Measurements from ENCODE around the gene CHADL. TPM values are rescaled to one million over a fixed set of nuclear protein-coding genes. Genes with fewer than 3 reads are reported as not detected.
"Not testable (repeated sequence)": the region's sequence is repeated elsewhere in the genome, so short reads cannot be mapped to it uniquely, and the experiment has no call there.

CHADL gene
- total and polyA plus RNA-seq, 2 of the 4 experiments (the other 2 are of a cell fraction) = 0.18 to 0.53 TPM

- in situ Hi-C loops (cut with MboI; ENCODE audit: low sequenced_read_pairs); H3K9me1 ChIP-seq (ENCODE audit: insufficient read depth, low read length); H3K9me3 ChIP-seq (ENCODE audit: control insufficient read depth, insufficient read depth, low read length); H2BK20ac ChIP-seq (ENCODE audit: low read depth, low read length); H2AFZ ChIP-seq (replicated peaks; ENCODE audit: low read length, poor library complexity); ATAC-seq (ENCODE audit: low read depth); H3K27ac ChIP-seq (ENCODE audit: insufficient read depth, low read length); CTCF ChIA-PET; H3K27me3 ChIP-seq (ENCODE audit: control insufficient read depth, insufficient read depth, low read length); H3K23ac ChIP-seq (ENCODE audit: low read depth, low read length); H4K5ac ChIP-seq (ENCODE audit: low read depth, low read length); H2BK5ac ChIP-seq (ENCODE audit: low read depth, low read length, poor library complexity, severe bottlenecking); dilution Hi-C loops (cut with HindIII; ENCODE audit: low sequenced_read_pairs, unreplicated experiment); H4K91ac ChIP-seq (ENCODE audit: insufficient read depth, low read depth, low read length); H3K4me3 ChIP-seq (ENCODE audit: insufficient read depth, low read depth, low read length); H3K4me2 ChIP-seq (ENCODE audit: low read depth, low read length); H3K9ac ChIP-seq (ENCODE audit: low read depth, low read length); H2AK9ac ChIP-seq (replicated peaks; ENCODE audit: low read depth, low read length, poor library complexity); H3K18ac ChIP-seq (ENCODE audit: low read depth, low read length); H3K14ac ChIP-seq (replicated peaks; ENCODE audit: low read depth, low read length); BruUV-seq (replicated peaks); intact Hi-C loops (cut with micrococcal nuclease); H3K4ac ChIP-seq (ENCODE audit: low read depth, low read length); POLR2A ChIA-PET (ENCODE audit: unreplicated experiment); H2BK120ac ChIP-seq (ENCODE audit: low read depth, low read length); H2BK15ac ChIP-seq (ENCODE audit: low read depth, low read length); H4K8ac ChIP-seq (ENCODE audit: low read depth in 2 of 2, low read length in 2 of 2); H3K4me1 ChIP-seq (ENCODE audit: control insufficient read depth, insufficient read depth, low read length); DNase-seq; H2AK5ac ChIP-seq (ENCODE audit: low read depth, low read length); H3K56ac ChIP-seq (ENCODE audit: extremely low read depth, insufficient read depth, low read length): not testable (repeated sequence)
- peaks cover 0 to 19% of the 10 kb centered on the region in 2 experiments; a peak in 2 of 4 replicates for H3K79me1 ChIP-seq (ENCODE audit: low read depth in 1 of 2, low read length in 2 of 2)
- 100% methylated on average over 1 of the region's 6 CpGs; no CpG with 5 or more reads in 1 of the 2 experiments for WGBS, 2 experiments (ENCODE audit: extremely low coverage in 2 of 2, insufficient read length in 1 of 2)
- peaks cover 13% of the 10 kb centered on the region; the same call in 1 of the 2 replicates for H4K20me1 ChIP-seq (ENCODE audit: insufficient read depth, low read length)
- peaks cover 40% of the 10 kb centered on the region for H3K36me3 ChIP-seq (ENCODE audit: control insufficient read depth, insufficient read depth, low read length)
Measured at GRCh38 chr22:41180362-41180761, 60.4 kb downstream of the CHADL start.

Small RNAs within 50 kb of the gene (microRNA-seq; reads per million reads assigned to microRNA genes)
- gene MIR6889 (ENCODE audit: insufficient read depth in 1 of 2, insufficient read length in 1 of 2, unreplicated experiment in 1 of 2) = 1.0 to 2.2 reads per million in 2 experiments

Small RNAs within 50 kb of the gene (small RNA-seq; reads per million reads assigned to genes)
- gene MIR6889 = 0 reads per million in 5 experiments

Other genes starting within 250 kb of the CHADL start
- gene EP300, start 148.3 kb downstream of the CHADL start, total RNA-seq (2012; rRNA removed) = 17.5 and 27.4 TPM in 2 replicates
- gene EP300, start 148.3 kb downstream of the CHADL start, polyA plus RNA-seq (2012; rRNA removed) = 21.9 and 23.3 TPM in 2 replicates
- 20.8 and 25.1 TPM in 2 replicates for gene L3MBTL2, start 35.6 kb downstream of the CHADL start, total RNA-seq (2012; rRNA removed)
- 20.6 and 23.2 TPM in 2 replicates for gene L3MBTL2, start 35.6 kb downstream of the CHADL start, polyA plus RNA-seq (2012; rRNA removed)
- gene RANGAP1, start 45.3 kb upstream of the CHADL start, total RNA-seq (2012; rRNA removed) = 71.2 and 74.4 TPM in 2 replicates
- gene RANGAP1, start 45.3 kb upstream of the CHADL start, polyA plus RNA-seq (2012; rRNA removed) = 148 and 165 TPM in 2 replicates
- 35.6 and 37.6 TPM in 2 replicates for gene ZC3H7B, start 60.6 kb upstream of the CHADL start, total RNA-seq (2012; rRNA removed)
- 72.3 and 81.6 TPM in 2 replicates for gene ZC3H7B, start 60.6 kb upstream of the CHADL start, polyA plus RNA-seq (2012; rRNA removed)
- 5.6 and 6.1 TPM in 2 replicates for gene TEF, start 141.0 kb upstream of the CHADL start, total RNA-seq (2012; rRNA removed)
- gene TEF, start 141.0 kb upstream of the CHADL start, polyA plus RNA-seq (2012; rRNA removed) = 11.6 and 14.4 TPM in 2 replicates
- gene TOB2, start 205.9 kb upstream of the CHADL start, total RNA-seq (2012; rRNA removed) = 16.9 and 17.4 TPM in 2 replicates
- gene TOB2, start 205.9 kb upstream of the CHADL start, polyA plus RNA-seq (2012; rRNA removed) = 23.3 and 24.2 TPM in 2 replicates
- gene PHF5A, start 227.8 kb upstream of the CHADL start, total RNA-seq (2012; rRNA removed) = 50.9 and 76.1 TPM in 2 replicates
- 49.1 and 54.9 TPM in 2 replicates for gene PHF5A, start 227.8 kb upstream of the CHADL start, polyA plus RNA-seq (2012; rRNA removed)
- gene ACO2, start 228.2 kb upstream of the CHADL start, total RNA-seq (2012; rRNA removed) = 65.3 and 71.3 TPM in 2 replicates
- gene ACO2, start 228.2 kb upstream of the CHADL start, polyA plus RNA-seq (2012; rRNA removed) = 69.5 and 72.9 TPM in 2 replicates

All from IMR-90 (cell line).